ENCODE data around the gene FAM229A.

FAM229A gene

DNA sequence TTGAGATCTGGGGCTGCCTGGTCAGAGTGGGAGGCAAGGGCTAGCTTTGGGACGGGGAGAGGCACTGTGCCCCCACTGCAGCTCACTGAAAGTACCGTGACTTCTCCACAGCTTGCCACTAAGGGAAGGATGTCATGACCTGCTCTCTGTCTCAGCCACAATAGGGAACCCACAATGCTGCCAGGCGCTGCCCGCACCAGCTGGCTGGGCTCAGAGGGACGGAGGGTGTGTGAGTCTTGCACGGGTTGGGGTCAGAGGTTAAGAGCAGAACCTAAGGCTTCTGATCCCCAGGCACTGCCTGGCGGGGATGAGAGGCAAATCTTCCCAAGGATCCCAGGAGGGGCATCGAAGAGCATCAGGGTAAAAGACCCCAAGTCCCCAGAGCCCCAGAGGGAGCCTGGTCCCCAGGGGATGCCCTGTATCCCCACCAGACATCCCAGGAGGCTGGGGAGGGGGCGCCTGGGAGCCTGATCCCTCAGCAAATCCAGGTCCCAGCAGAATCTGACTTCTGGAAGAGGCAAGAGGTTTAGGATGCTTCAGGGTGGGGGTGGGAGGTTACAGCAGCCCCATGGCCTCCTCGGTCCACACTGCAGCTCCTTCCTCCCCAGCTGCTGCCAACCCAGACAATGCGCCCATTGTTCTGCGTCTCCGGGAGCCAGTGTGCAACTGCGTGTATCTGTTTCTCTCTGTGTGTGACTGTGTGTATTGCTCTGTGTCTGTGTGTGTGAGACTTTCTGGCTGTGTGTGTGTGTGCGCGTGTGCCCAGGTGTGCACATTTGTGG lies 24.2 kb downstream of the FAM229A start:
- peaks cover 0 to 12% of the 10 kb centered on the region in 2 donors for H3K27me3 ChIP-seq
- H3K4me3 ChIP-seq: no peak overlapping the region
- H3K9me3 ChIP-seq: no peaks in the 10 kb centered on the region
- TF ChIP-seq, protein P1, sequence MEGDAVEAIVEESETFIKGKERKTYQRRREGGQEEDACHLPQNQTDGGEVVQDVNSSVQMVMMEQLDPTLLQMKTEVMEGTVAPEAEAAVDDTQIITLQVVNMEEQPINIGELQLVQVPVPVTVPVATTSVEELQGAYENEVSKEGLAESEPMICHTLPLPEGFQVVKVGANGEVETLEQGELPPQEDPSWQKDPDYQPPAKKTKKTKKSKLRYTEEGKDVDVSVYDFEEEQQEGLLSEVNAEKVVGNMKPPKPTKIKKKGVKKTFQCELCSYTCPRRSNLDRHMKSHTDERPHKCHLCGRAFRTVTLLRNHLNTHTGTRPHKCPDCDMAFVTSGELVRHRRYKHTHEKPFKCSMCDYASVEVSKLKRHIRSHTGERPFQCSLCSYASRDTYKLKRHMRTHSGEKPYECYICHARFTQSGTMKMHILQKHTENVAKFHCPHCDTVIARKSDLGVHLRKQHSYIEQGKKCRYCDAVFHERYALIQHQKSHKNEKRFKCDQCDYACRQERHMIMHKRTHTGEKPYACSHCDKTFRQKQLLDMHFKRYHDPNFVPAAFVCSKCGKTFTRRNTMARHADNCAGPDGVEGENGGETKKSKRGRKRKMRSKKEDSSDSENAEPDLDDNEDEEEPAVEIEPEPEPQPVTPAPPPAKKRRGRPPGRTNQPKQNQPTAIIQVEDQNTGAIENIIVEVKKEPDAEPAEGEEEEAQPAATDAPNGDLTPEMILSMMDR (IDR thresholded peaks at IDR 0.05): no peak
- H3K4me1 ChIP-seq: peaks cover 0 to 41% (median 21%) of the 10 kb centered on the region in 4 donors
- intact Hi-C loops (cut with DNase I; ENCODE audit: low total_unique reads): no loop called here
- peaks cover 0 to under 1% (median 0%) of the 10 kb centered on the region in 3 donors for H3K36me3 ChIP-seq
- no peak overlapping the region for H3K27ac ChIP-seq
- DNase-seq: no peak

DNA sequence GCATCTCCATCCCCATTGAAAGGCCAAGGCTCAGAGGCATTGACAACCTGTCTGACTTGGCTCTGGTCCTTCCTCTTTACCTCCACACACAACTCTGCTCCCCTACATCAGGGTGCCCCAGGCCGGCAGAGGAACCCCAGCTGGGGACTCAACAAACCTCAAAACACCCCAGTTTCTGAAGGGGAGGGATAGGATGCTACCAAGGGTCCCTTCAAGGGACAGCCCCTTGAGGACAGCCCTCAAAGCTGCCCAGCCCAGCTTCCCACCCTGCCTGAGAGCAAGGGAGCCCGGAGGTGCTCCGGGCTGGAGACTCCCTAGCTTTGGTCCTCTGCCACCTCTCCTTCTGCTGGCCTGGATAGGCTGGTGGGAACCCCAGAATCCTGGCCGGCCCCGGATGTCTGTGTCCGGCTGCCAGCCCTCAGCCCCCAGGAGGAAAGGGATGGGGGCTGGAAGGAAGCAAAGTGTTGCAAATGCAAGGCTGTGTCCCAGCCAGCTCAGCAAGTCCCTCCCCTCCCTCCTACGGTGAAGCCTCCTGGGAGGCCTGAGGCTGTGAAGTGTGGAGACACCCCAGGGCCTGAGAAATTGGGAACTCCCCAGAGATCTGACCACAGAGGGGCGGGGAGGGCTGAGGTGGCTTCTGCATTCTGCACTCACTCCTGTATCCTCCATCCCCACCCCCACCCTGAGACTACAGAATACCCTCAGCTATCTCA lies 25.2 kb downstream of the FAM229A start:
- H3K4me1 ChIP-seq: peaks cover 0 to 39% (median 21%) of the 10 kb centered on the region in 4 donors
- no peak overlapping the region for H3K27ac ChIP-seq
- peaks cover 0 to 12% of the 10 kb centered on the region in 2 donors for H3K27me3 ChIP-seq
- no peak for DNase-seq
- no peaks in the 10 kb centered on the region for H3K9me3 ChIP-seq
- no peak overlapping the region for H3K4me3 ChIP-seq
- TF ChIP-seq, protein P1 (IDR thresholded peaks at IDR 0.05): no peak
- intact Hi-C loops (cut with DNase I; ENCODE audit: low total_unique reads): no loop called here
- peaks cover 8 to 10% (median 8%) of the 10 kb centered on the region in 3 donors for H3K36me3 ChIP-seq

DNA sequence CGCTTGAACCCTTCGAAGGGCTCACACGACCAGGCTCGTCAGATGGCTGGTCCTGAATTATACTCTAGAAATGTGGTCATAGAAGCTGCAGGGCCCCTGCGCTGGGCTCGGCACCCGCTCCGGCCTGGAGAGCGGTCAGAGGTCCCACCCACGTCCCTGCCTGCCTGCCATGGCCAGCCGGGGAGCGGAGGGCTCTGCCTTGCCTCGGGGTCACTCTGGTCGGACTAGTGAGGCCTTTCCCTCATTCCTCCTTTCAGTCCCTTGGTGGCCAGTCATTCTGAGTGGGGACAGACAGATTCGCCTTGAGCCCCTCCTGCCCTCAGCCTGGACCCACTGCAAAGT lies 25.7 kb downstream of the FAM229A start:
- intact Hi-C loops (cut with DNase I; ENCODE audit: low total_unique reads): no loop called here
- Histone ChIP-seq H3K4me3 (peak overlapping the region; percentile 55 to 78), H3K36me3 (peaks cover 14 to 16% (median 14%) of the 10 kb centered on the region in 3 donors), H3K27me3 (peaks cover 0 to 12% of the 10 kb centered on the region in 2 donors), H3K9me3 (no peaks in the 10 kb centered on the region), H3K4me1 (peaks cover 0 to 37% (median 21%) of the 10 kb centered on the region in 4 donors), H3K27ac (peak overlapping the region in 1 of 2 donors; percentile 11)
- no peak for DNase-seq
- TF ChIP-seq, protein P1 (IDR thresholded peaks at IDR 0.05): no peak

DNA sequence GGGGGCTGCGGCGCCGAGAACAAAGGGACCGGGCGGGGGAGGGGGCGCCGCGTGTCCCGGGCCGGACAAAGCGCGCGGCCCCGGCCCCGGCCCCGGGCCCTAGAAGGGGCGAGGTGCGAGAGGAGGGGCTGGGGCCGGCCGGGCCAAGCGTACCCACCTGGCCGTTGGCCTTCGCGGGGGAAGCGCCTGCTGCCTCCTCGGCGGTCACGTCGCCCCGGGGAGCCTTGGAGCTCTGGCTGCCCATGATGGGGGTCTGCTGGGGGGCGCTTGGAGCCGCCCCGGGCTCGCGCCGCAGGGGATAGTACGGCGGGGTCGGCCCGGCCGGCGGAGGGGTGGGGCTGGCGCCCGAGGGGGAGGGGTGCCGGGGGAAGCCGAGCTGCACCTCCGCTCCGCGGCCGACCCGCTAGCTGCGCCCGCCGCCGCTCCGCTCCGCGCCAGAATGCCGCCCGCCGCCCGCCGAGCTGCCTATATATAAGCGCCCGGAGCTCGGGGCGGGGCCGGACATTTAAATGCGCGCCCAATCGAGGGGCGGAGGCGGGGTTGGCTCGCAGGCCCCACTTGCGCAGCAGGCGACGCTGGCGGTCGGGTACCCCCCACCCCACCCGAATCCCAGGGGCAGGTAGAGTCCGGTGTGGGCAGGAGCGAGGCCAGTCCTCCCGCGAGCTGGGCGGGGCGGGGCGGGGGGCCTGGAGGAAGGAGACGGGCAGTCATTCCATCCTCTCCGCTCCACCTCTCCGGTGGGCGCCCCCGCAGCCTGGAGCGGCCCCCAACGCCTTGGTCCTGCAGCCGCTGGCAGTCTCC lies 26.3 kb downstream of the FAM229A start, which contains the start of gene MARCKSL1:
Gene MARCKSL1 (minus strand): TSS at position 444 of the 801 bp plus-strand sequence. CDS start 200 bp downstream, at position 244.
- TF ChIP-seq, protein P1 (IDR thresholded peaks at IDR 0.05): no peak
- no peaks in the 10 kb centered on the region for H3K9me3 ChIP-seq
- peak within 1 kb of the TSS; percentile 55 to 78 for H3K4me3 ChIP-seq
- peak; percentile 68 to 80 for DNase-seq
- intact Hi-C loops (cut with DNase I; ENCODE audit: low total_unique reads): no loop called here
- H3K27ac ChIP-seq: peak within 1 kb of the TSS in 1 of 2 donors; percentile 11
- H3K4me1 ChIP-seq: peaks cover 0 to 37% (median 21%) of the 10 kb centered on the region in 4 donors
- peaks cover 18 to 22% (median 19%) of the 10 kb centered on the region in 3 donors for H3K36me3 ChIP-seq
- peaks cover 0 to 12% of the 10 kb centered on the region in 2 donors for H3K27me3 ChIP-seq

DNA sequence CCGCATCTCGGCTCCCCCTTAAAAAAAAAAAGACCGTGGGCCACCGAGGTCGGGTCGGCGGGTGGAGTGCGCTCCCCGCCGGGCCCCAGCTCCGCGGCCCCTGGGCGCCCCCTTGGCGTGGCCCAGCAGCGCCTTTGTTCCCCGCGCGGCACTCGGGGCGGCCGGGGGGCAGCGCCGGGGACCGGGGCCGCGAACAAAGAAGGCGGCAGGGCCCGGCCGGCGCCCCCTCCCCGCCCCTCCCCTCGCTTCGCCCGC lies 26.8 kb downstream of the FAM229A start:
- H3K27me3 ChIP-seq: peaks cover 0 to 12% of the 10 kb centered on the region in 2 donors
- H3K4me1 ChIP-seq: peaks cover 0 to 37% (median 21%) of the 10 kb centered on the region in 4 donors
- intact Hi-C loops (cut with DNase I; ENCODE audit: low total_unique reads): no loop called here
- TF ChIP-seq, protein P1 (IDR thresholded peaks at IDR 0.05): no peak
- H3K27ac ChIP-seq: peak overlapping the region in 1 of 2 donors; percentile 11
- peaks cover 24 to 27% (median 24%) of the 10 kb centered on the region in 3 donors for H3K36me3 ChIP-seq
- H3K9me3 ChIP-seq: no peaks in the 10 kb centered on the region
- peak overlapping the region; percentile 55 to 78 for H3K4me3 ChIP-seq
- no peak for DNase-seq
